K562 (cell line): ENCODE data around the gene KLRC3. TPM values are rescaled to one million over a fixed set of nuclear protein-coding genes. Genes with fewer than 3 reads are reported as not detected.

Source experiments
- BACH1 ChIP-seq: fragments of 200-800 bp; sonication (Bioruptor generic); IDR thresholded peaks from 2 replicates; pipeline ENCODE4 v1.6.1; 2016; ENCODE audit warnings: missing genetic modification characterization, missing compliant biosample characterization
- BRF1 ChIP-seq: IDR thresholded peaks from 3 replicates; pipeline ENCODE4 v1.6.1; 2011; ENCODE audit warnings: borderline replicate concordance, mild to moderate bottlenecking; ENCODE audit not compliant: insufficient read length; ENCODE audit errors: extremely low read depth
- CBX8 ChIP-seq: fragments of 200-600 bp; sonication (generic); IDR thresholded peaks from 2 replicates; pipeline ENCODE4 v1.6.1; 2012; ENCODE audit warnings: borderline replicate concordance, mixed run types, low read depth, mild to moderate bottlenecking, moderate library complexity, mixed read lengths, low read length, control low read depth, inconsistent platforms; ENCODE audit not compliant: poor library complexity, severe bottlenecking; ENCODE audit errors: extremely low read depth
- CCAR2 ChIP-seq: fragments of 200-400 bp; formaldehyde crosslinking; IDR thresholded peaks from 2 replicates; pipeline ENCODE4 v1.6.1; 2017; ENCODE audit warnings: mild to moderate bottlenecking, low read depth, low read length
- ILF3 ChIP-seq: fragments of 450-650 bp; IDR thresholded peaks from 2 replicates; pipeline ENCODE4 v1.6.1; 2018; ENCODE audit warnings: antibody characterized with exemption, mild to moderate bottlenecking, moderate library complexity, borderline replicate concordance
- KLF13 ChIP-seq: fragments of 450-650 bp; IDR thresholded peaks from 2 replicates; pipeline ENCODE4 v1.6.1; 2016; ENCODE audit warnings: missing genetic modification characterization, low read depth, mild to moderate bottlenecking, missing compliant biosample characterization, moderate library complexity, borderline replicate concordance
- POLR2B ChIP-seq: fragments of 450-650 bp; IDR thresholded peaks from 2 replicates; pipeline ENCODE4 v1.6.1; 2018; ENCODE audit warnings: low read depth; ENCODE audit not compliant: partially characterized antibody
- RNF2 ChIP-seq: sonication (generic); IDR thresholded peaks from 2 replicates; pipeline ENCODE4 v1.6.1; 2016
- SMARCA5 ChIP-seq: fragments of 450-650 bp; IDR thresholded peaks from 2 replicates; pipeline ENCODE4 v1.6.1; 2016
- TBL1XR1 ChIP-seq, 2 experiments: IDR thresholded peaks; 2 replicates each; pipeline ENCODE4 v1.6.1; 2012; ENCODE audit warnings: improper control_type of control experiment in 2 of 2, low read length in 2 of 2, mild to moderate bottlenecking in 1 of 2
- TCFL5 ChIP-seq: fragments of 250-450 bp; sonication (Bioruptor Pico); conservative IDR thresholded peaks from 2 replicates; pipeline ENCODE4 v1.6.1; 2021; ENCODE audit warnings: mild to moderate bottlenecking, moderate library complexity, matching md5 sums
- ZNF263 ChIP-seq: sonication (generic); formaldehyde crosslinking; IDR thresholded peaks from 2 replicates; pipeline ENCODE4 v1.8.0; 2022; ENCODE audit warnings: mild to moderate bottlenecking, missing genetic modification reagents, borderline replicate concordance
- ZNF75A ChIP-seq: fragments of 450-650 bp; formaldehyde crosslinking; IDR thresholded peaks from 2 replicates; pipeline ENCODE4 v1.4.0; 2020; ENCODE audit warnings: mild to moderate bottlenecking
- ZNF780A ChIP-seq: fragments of 250-450 bp; sonication (Bioruptor Pico); IDR thresholded peaks from 2 replicates; pipeline ENCODE4 v1.5.0; 2021; ENCODE audit warnings: mild to moderate bottlenecking
- polyA plus RNA-seq, 8 experiments: library from polyadenylated mRNA; depleted of rRNA in 4 of 8; stranded (reverse) in 5 of 8; unstranded in 3 of 8; fragments of >200 nt; fragmentation: Nextera tagmentation in 2 of 8; fragmentation: Illumina TruSeq in 1 of 8; extraction: Ambion mirVana in 2 of 8; extraction: Trizol in 1 of 8; gene quantifications; 2 replicates each; pipeline versions ENCODE4 v1.2.1 to v1.2.3, GENCODE V29; 2011 to 2014; ENCODE audit warnings: inconsistent platforms in 1 of 8, missing spikeins in 1 of 8
- total RNA-seq, 7 experiments: library from RNA; depleted of rRNA in 6 of 7; stranded (reverse); fragments of >200 nt in 6 of 7; fragmentation: Illumina TruSeq in 2 of 7; extraction: Trizol in 2 of 7; gene quantifications; 2 replicates each; pipeline versions ENCODE4 v1.2.1 to v1.2.3, GENCODE V29; 2011 to 2021; ENCODE audit warnings: low replicate concordance in 1 of 7
- TF ChIP-seq, protein P1 (sequence below): fragments of 150-350 bp; IDR thresholded peaks from 2 replicates; pipeline ENCODE4 v1.6.1; 2014; ENCODE audit warnings: low read depth, mild to moderate bottlenecking, low read length, borderline replicate concordance
- TF ChIP-seq, protein P2 (sequence below): fragments of 250-450 bp; sonication (Bioruptor Pico); IDR thresholded peaks from 2 replicates; pipeline ENCODE4 v1.4.0; 2020
- TF ChIP-seq, protein P3 (sequence below): fragments of 250-450 bp; sonication (Bioruptor Pico); IDR thresholded peaks from 2 replicates; pipeline ENCODE4 v1.4.0; 2020; ENCODE audit warnings: mild to moderate bottlenecking, moderate library complexity
- TF ChIP-seq, protein P4 (sequence below): fragments of 250-450 bp; sonication (Bioruptor Pico); IDR thresholded peaks from 2 replicates; pipeline ENCODE4 v1.5.0; 2021

KLRC3 gene
- total and polyA plus RNA-seq, 9 of the 15 experiments (the other 6 are each of a cell fraction or from before 2014, with no cell fraction given) = 0.09 to 0.32 (median 0.18) TPM; not detected in 5

DNA sequence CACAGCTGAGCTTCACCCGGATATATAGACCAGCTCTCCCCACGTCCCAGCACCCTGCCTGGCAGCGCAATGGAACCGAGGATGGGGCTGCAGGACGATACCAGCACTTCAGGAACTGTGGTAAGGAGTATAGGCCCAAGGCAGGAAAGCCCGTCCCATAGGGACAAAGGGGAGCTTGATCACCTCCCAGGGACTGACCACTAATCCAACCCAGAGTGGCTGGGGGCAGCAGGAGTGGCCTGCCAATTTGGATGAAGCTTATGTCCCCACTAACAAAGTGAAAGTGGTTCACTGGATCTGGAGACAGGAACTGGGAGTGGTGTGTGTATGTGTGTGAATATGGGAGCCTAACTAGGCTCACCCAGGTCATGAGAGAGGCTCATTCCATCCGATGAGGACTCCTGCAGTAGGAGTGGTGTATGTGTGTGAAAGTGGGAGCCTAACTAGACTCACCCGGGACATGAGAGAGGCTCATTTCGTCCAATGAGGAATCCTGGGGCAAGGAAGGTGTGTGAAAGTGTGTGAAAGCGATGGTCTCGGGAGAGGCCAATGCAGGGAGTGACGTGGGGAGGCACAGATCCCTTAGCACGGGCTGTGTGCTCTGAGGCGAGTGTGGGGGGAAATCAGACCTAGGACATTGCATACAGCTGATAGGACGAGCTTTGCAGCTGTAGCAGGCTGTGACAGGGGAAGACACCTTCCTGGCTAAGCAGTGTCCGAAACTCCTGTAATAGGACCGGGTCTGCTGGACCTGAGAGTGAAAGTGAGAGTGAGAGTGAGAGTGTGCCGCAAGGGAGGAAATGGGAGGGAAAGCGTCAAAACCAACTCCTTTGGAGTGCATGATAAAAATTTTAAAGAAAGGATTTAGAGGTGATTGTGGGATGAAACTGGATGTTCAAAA lies 56.2 kb downstream of the KLRC3 start (continued):
- TF ChIP-seq, protein P1, sequence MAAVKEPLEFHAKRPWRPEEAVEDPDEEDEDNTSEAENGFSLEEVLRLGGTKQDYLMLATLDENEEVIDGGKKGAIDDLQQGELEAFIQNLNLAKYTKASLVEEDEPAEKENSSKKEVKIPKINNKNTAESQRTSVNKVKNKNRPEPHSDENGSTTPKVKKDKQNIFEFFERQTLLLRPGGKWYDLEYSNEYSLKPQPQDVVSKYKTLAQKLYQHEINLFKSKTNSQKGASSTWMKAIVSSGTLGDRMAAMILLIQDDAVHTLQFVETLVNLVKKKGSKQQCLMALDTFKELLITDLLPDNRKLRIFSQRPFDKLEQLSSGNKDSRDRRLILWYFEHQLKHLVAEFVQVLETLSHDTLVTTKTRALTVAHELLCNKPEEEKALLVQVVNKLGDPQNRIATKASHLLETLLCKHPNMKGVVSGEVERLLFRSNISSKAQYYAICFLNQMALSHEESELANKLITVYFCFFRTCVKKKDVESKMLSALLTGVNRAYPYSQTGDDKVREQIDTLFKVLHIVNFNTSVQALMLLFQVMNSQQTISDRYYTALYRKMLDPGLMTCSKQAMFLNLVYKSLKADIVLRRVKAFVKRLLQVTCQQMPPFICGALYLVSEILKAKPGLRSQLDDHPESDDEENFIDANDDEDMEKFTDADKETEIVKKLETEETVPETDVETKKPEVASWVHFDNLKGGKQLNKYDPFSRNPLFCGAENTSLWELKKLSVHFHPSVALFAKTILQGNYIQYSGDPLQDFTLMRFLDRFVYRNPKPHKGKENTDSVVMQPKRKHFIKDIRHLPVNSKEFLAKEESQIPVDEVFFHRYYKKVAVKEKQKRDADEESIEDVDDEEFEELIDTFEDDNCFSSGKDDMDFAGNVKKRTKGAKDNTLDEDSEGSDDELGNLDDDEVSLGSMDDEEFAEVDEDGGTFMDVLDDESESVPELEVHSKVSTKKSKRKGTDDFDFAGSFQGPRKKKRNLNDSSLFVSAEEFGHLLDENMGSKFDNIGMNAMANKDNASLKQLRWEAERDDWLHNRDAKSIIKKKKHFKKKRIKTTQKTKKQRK = no peak
- TF ChIP-seq BRF1 (no peak), TBL1XR1 (IDR thresholded peaks at IDR 0.05; ENCODE audit: low read length in 2 of 2) (no peak), RNF2 (0 out of 2 replicates have a peak, but pooled peaks have one; percentile 29), CCAR2 (no peak), TCFL5 (CRISPR knock-in tag) (no peak), BACH1 (no peak), KLF13 (no peak), ZNF263 (no peak), ILF3 (no peak), POLR2B (peak; percentile 31), ZNF75A (CRISPR knock-in tag) (no peak), CBX8 (no peak), ZNF780A (CRISPR knock-in tag) (no peak), SMARCA5 (no peak)
- TF ChIP-seq, protein P2, sequence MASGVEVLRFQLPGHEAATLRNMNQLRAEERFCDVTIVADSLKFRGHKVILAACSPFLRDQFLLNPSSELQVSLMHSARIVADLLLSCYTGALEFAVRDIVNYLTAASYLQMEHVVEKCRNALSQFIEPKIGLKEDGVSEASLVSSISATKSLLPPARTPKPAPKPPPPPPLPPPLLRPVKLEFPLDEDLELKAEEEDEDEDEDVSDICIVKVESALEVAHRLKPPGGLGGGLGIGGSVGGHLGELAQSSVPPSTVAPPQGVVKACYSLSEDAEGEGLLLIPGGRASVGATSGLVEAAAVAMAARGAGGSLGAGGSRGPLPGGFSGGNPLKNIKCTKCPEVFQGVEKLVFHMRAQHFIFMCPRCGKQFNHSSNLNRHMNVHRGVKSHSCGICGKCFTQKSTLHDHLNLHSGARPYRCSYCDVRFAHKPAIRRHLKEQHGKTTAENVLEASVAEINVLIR = no peak
- TF ChIP-seq, protein P3, sequence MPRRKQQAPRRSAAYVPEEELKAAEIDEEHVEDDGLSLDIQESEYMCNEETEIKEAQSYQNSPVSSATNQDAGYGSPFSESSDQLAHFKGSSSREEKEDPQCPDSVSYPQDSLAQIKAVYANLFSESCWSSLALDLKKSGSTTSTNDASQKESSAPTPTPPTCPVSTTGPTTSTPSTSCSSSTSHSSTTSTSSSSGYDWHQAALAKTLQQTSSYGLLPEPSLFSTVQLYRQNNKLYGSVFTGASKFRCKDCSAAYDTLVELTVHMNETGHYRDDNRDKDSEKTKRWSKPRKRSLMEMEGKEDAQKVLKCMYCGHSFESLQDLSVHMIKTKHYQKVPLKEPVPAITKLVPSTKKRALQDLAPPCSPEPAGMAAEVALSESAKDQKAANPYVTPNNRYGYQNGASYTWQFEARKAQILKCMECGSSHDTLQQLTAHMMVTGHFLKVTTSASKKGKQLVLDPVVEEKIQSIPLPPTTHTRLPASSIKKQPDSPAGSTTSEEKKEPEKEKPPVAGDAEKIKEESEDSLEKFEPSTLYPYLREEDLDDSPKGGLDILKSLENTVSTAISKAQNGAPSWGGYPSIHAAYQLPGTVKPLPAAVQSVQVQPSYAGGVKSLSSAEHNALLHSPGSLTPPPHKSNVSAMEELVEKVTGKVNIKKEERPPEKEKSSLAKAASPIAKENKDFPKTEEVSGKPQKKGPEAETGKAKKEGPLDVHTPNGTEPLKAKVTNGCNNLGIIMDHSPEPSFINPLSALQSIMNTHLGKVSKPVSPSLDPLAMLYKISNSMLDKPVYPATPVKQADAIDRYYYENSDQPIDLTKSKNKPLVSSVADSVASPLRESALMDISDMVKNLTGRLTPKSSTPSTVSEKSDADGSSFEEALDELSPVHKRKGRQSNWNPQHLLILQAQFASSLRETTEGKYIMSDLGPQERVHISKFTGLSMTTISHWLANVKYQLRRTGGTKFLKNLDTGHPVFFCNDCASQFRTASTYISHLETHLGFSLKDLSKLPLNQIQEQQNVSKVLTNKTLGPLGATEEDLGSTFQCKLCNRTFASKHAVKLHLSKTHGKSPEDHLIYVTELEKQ (CRISPR knock-in tag) = no peak
- TF ChIP-seq, protein P4, sequence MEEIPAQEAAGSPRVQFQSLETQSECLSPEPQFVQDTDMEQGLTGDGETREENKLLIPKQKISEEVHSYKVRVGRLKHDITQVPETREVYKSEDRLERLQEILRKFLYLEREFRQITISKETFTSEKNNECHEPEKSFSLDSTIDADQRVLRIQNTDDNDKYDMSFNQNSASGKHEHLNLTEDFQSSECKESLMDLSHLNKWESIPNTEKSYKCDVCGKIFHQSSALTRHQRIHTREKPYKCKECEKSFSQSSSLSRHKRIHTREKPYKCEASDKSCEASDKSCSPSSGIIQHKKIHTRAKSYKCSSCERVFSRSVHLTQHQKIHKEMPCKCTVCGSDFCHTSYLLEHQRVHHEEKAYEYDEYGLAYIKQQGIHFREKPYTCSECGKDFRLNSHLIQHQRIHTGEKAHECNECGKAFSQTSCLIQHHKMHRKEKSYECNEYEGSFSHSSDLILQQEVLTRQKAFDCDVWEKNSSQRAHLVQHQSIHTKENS (CRISPR knock-in tag) = no peak
